Prostate gland (tissue), 2 donors: ENCODE results near the gene ARL3.

ENCODE experiments used
- CTCF ChIP-seq, 4 experiments: fragments of 200-600 bp in 2 of 4; fragments of 450-650 bp in 2 of 4; sonication (generic) in 2 of 4; IDR thresholded peaks; 1 replicate in 3 of 4; 2 replicates in 1 of 4; pipeline ENCODE4 v1.5.1; 2016 to 2019; ENCODE audit warnings: antibody characterized with exemption in 4 of 4, mild to moderate bottlenecking in 2 of 4, moderate library complexity in 2 of 4
- POLR2A ChIP-seq: fragments of 450-650 bp; IDR thresholded peaks from one replicate; pipeline ENCODE4 v1.6.1; 2016; ENCODE audit warnings: antibody characterized with exemption, mild to moderate bottlenecking
- POLR2AphosphoS5 ChIP-seq: sonication (generic); formaldehyde crosslinking; IDR thresholded peaks from one replicate; pipeline ENCODE4 v1.6.1; 2017; ENCODE audit warnings: antibody characterized with exemption

DNA sequence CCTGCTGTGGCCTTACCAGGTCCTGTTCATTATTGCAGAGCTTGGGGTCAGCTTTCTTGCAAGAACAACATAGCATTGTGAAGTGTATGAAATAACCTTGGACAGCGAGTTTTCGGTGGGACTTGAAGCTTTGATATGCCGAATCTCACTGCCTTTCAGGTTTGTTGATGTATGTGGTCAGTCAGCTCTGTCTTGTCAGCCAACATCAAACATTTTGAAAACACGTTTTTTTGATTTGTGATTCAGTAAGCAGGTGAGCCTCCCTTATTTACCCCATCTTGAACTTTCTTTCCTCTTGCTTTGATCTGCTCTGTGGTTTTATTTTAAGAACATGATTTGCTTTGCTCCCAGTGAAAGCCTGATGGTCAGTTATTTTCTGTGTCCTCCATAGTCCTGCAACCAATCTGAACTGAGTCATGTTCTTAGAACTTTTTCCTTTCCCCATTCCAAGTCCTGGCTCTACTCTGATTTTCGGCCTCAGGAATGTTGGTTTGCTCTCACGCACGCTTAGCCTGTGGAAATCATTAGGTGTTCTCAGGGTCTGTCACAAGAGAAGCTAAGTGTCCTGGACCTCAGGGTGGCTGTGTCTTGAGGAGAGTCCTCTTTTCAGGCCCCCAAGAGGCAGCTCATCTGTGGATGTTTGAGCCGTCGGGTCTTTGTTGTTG, 38.2 kb upstream of the ARL3 start:
- no peak for TF ChIP-seq CTCF (IDR thresholded peaks at IDR 0.05)
- no peak for TF ChIP-seq POLR2AphosphoS5
- no peak for TF ChIP-seq POLR2A
